CD14-positive monocyte (primary cell): Measurements from ENCODE around the gene LPIN1. TPM values are rescaled to one million over a fixed set of nuclear protein-coding genes. Genes with fewer than 3 reads are reported as not detected.

Experiments
- DNase-seq, 3 donors: peaks; one replicate each; pipeline ENCODE4 v3.0.0-alpha.2; 2011 to 2022
- H2AFZ ChIP-seq: 2 replicates; pipeline ENCODE4 v1.6.0; 2012; ENCODE audit warnings: mild to moderate bottlenecking, low read depth, low read length, inconsistent platforms; ENCODE audit not compliant: insufficient read depth, poor library complexity, severe bottlenecking
- H3K27ac ChIP-seq, 2 donors: 1 replicate in 1 of 2; 2 replicates in 1 of 2; pipeline ENCODE4 v1.5.1; 2012 to 2013; ENCODE audit warnings: low read length in 2 of 2, control low read depth in 1 of 2, inconsistent platforms in 1 of 2, low read depth in 1 of 2, mild to moderate bottlenecking in 1 of 2
- H3K27me3 ChIP-seq, 2 donors: one replicate each; pipeline versions ENCODE4 v1.6.0 to v1.6.1; 2011 to 2013; ENCODE audit warnings: low read length in 2 of 2; ENCODE audit not compliant: control insufficient read depth in 2 of 2, insufficient read depth in 2 of 2
- H3K36me3 ChIP-seq, 2 donors: replicated peaks in 1 of 2; 1 replicate in 1 of 2; 2 replicates in 1 of 2; pipeline versions ENCODE4 v1.5.1 to v1.6.1; 2012 to 2013; ENCODE audit warnings: low read length in 2 of 2, control low read depth in 1 of 2, inconsistent platforms in 1 of 2, mild to moderate bottlenecking in 1 of 2; ENCODE audit not compliant: insufficient read depth in 2 of 2, control insufficient read depth in 1 of 2
- H3K4me1 ChIP-seq, 2 donors: 1 replicate in 1 of 2; 2 replicates in 1 of 2; pipeline versions ENCODE4 v1.5.1 to v1.6.1; 2012 to 2013; ENCODE audit warnings: low read length in 2 of 2, control low read depth in 1 of 2, inconsistent platforms in 1 of 2, mild to moderate bottlenecking in 1 of 2, moderate library complexity in 1 of 2; ENCODE audit not compliant: insufficient read depth in 2 of 2, control insufficient read depth in 1 of 2
- H3K4me2 ChIP-seq: replicated peaks from 2 replicates; pipeline ENCODE3; 2012; ENCODE audit warnings: low read length, moderate library complexity, mild to moderate bottlenecking; ENCODE audit not compliant: poor library complexity, severe bottlenecking; ENCODE audit errors: extremely low read depth
- H3K4me3 ChIP-seq, 3 experiments: fragments of 200-600 bp in 1 of 3; sonication (generic) in 1 of 3; replicated peaks in 1 of 3; 1 replicate in 2 of 3; 2 replicates in 1 of 3; pipeline ENCODE4 v1.5.1; 2011 to 2013; ENCODE audit warnings: low read length in 3 of 3, mild to moderate bottlenecking in 3 of 3, control low read depth in 2 of 3, low read depth in 2 of 3, inconsistent platforms in 1 of 3, moderate library complexity in 1 of 3
- H3K79me2 ChIP-seq: 2 replicates; pipeline ENCODE4 v1.6.0; 2012; ENCODE audit warnings: mild to moderate bottlenecking, control low read depth, inconsistent platforms, low read length, moderate library complexity; ENCODE audit not compliant: insufficient read depth
- H3K9ac ChIP-seq: 2 replicates; pipeline ENCODE4 v1.6.0; 2017; ENCODE audit warnings: low read length, mild to moderate bottlenecking; ENCODE audit not compliant: insufficient read depth, poor library complexity, severe bottlenecking
- H3K9me3 ChIP-seq, 2 donors: replicated peaks in 1 of 2; 1 replicate in 1 of 2; 2 replicates in 1 of 2; pipeline versions ENCODE4 v1.5.1 to v1.6.1; 2012 to 2013; ENCODE audit warnings: low read length in 2 of 2, control low read depth in 1 of 2; ENCODE audit not compliant: control insufficient read depth in 1 of 2, insufficient read depth in 1 of 2
- H4K20me1 ChIP-seq: 2 replicates; pipeline ENCODE4 v1.6.0; 2012; ENCODE audit warnings: mild to moderate bottlenecking, low read length, control low read depth, moderate library complexity; ENCODE audit not compliant: insufficient read depth
- H3K27ac Mint-ChIP-seq, 7 donors: one replicate each; pipeline ENCODE4 v1.8.0; 2020; ENCODE audit warnings: mild to moderate bottlenecking in 7 of 7, mixed read lengths in 7 of 7, moderate library complexity in 6 of 7, inconsistent platforms in 2 of 7
- H3K27me3 Mint-ChIP-seq, 3 donors: one replicate each; pipeline ENCODE4 v1.8.0; 2021 to 2022; ENCODE audit warnings: low read depth in 3 of 3, mild to moderate bottlenecking in 3 of 3, mixed read lengths in 3 of 3, moderate library complexity in 3 of 3, inconsistent platforms in 1 of 3
- H3K36me3 Mint-ChIP-seq, 2 donors: one replicate each; pipeline ENCODE4 v1.8.0; 2020; ENCODE audit warnings: mixed read lengths in 2 of 2, inconsistent platforms in 1 of 2, mild to moderate bottlenecking in 1 of 2
- H3K4me1 Mint-ChIP-seq: one replicate; pipeline ENCODE4 v1.8.0; 2020; ENCODE audit warnings: mild to moderate bottlenecking, mixed read lengths
- H3K4me3 Mint-ChIP-seq, 2 donors: one replicate each; pipeline ENCODE4 v1.8.0; 2020; ENCODE audit warnings: mild to moderate bottlenecking in 2 of 2, mixed read lengths in 2 of 2, moderate library complexity in 1 of 2
- H3K9me3 Mint-ChIP-seq, 7 donors: one replicate each; pipeline ENCODE4 v1.8.0; 2020 to 2022; ENCODE audit warnings: mixed read lengths in 7 of 7, mild to moderate bottlenecking in 6 of 7, moderate library complexity in 6 of 7, inconsistent platforms in 2 of 7
- WGBS: methylation state at CpG from one replicate; pipeline ENCODE4 v1.1.5; 2013; ENCODE audit warnings: missing lambda C conversion rate; ENCODE audit not compliant: insufficient coverage; 5-methylcytosine and 5-hydroxymethylcytosine counted together
- intact Hi-C, 2 donors: fragments of 100-400 bp; cut with micrococcal nuclease; formaldehyde crosslinking; loops; one replicate each; pipeline versions ENCODE4 v1.15.0 to v1.15.1; 2023
- polyA plus RNA-seq, 3 donors: library from polyadenylated mRNA; depleted of rRNA in 1 of 3; unstranded in 2 of 3; stranded (reverse) in 1 of 3; fragments of 300-500 nt in 2 of 3; fragments of >200 nt in 1 of 3; fragmentation: Illumina TruSeq in 2 of 3; gene quantifications; 1 replicate in 2 of 3; 2 replicates in 1 of 3; pipeline ENCODE4 v1.2.3, GENCODE V29; 2012 to 2021
- TF ChIP-seq, protein P1 (sequence below): fragments of 200-600 bp; IDR thresholded peaks from one replicate; pipeline ENCODE4 v1.8.0; 2022; ENCODE audit warnings: antibody characterized with exemption, mild to moderate bottlenecking

The LPIN1 gene
- polyA plus RNA-seq, 3 donors: 1.8 to 17.6 (median 2.7) TPM

- Histone ChIP-seq H3K36me3 (peaks cover 10 to 17% of the 10 kb centered on the region in 2 donors), H3K4me2 (no peak overlapping the region), H3K9ac (no peak overlapping the region), H3K79me2 (peaks cover 20% of the 10 kb centered on the region), H3K4me3 (no peak overlapping the region), H3K27ac (no peak overlapping the region), H3K4me1 (peaks cover 3 to 13% of the 10 kb centered on the region in 2 donors), H4K20me1 (peaks cover 29% of the 10 kb centered on the region), H2AFZ (no peak overlapping the region), H3K27me3 (no peaks in the 10 kb centered on the region), H3K9me3 (no peaks in the 10 kb centered on the region)
- H3K4me3 Mint-ChIP-seq: no peak overlapping the region
- H3K4me1 Mint-ChIP-seq: peaks cover 17% of the 10 kb centered on the region
- TF ChIP-seq, protein P1, sequence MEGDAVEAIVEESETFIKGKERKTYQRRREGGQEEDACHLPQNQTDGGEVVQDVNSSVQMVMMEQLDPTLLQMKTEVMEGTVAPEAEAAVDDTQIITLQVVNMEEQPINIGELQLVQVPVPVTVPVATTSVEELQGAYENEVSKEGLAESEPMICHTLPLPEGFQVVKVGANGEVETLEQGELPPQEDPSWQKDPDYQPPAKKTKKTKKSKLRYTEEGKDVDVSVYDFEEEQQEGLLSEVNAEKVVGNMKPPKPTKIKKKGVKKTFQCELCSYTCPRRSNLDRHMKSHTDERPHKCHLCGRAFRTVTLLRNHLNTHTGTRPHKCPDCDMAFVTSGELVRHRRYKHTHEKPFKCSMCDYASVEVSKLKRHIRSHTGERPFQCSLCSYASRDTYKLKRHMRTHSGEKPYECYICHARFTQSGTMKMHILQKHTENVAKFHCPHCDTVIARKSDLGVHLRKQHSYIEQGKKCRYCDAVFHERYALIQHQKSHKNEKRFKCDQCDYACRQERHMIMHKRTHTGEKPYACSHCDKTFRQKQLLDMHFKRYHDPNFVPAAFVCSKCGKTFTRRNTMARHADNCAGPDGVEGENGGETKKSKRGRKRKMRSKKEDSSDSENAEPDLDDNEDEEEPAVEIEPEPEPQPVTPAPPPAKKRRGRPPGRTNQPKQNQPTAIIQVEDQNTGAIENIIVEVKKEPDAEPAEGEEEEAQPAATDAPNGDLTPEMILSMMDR: no peak
- 43% methylated on average over 1 of the region's 2 CpGs for WGBS
- intact Hi-C loops: no loop called here
- H3K27me3 Mint-ChIP-seq: peaks cover 0 to 7% (median 3%) of the 10 kb centered on the region in 3 donors
- no peak overlapping the region for H3K27ac Mint-ChIP-seq
- H3K36me3 Mint-ChIP-seq: peaks cover 28 to 31% of the 10 kb centered on the region in 2 donors
- no peak for DNase-seq
- peaks cover 0 to 3% (median 2%) of the 10 kb centered on the region in 7 donors for H3K9me3 Mint-ChIP-seq
These were observed 14.8 kb downstream of the LPIN1 start for GRCh38 chr2:11761259-11761658.

DNA sequence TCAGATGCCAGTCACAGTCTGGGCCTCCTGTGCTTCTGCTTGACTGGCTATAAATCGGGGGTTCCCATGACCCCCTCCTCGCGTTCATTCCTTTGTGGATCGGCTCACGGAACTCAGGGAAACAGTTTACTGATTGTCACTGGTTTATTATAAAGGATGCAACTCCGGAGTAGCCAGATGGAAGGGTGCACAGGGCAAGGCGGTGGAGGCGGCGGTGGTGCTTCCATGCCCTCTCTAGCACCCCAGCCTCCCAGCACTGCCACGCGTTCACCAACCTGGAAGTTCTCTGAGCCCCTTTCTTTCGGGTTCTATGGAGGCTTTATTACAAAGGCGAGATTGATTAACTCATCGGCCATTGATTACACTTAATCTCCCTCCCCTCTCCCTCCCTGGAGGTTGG lies 15.6 kb downstream of the LPIN1 start:
- Histone ChIP-seq H3K27me3 (no peaks in the 10 kb centered on the region), H3K9me3 (no peaks in the 10 kb centered on the region), H2AFZ (no peak overlapping the region), H3K36me3 (peaks cover 17 to 24% of the 10 kb centered on the region in 2 donors), H3K79me2 (peaks cover 13% of the 10 kb centered on the region), H4K20me1 (peaks cover 29% of the 10 kb centered on the region), H3K9ac (no peak overlapping the region), H3K4me3 (no peak overlapping the region), H3K4me1 (peaks cover 3 to 13% of the 10 kb centered on the region in 2 donors), H3K27ac (no peak overlapping the region), H3K4me2 (no peak overlapping the region)
- H3K9me3 Mint-ChIP-seq: peaks cover 0 to 3% (median 2%) of the 10 kb centered on the region in 7 donors
- 100% methylated on average over 11 of the region's 14 CpGs for WGBS
- no peak overlapping the region for H3K4me3 Mint-ChIP-seq
- intact Hi-C loops: no loop called here
- DNase-seq: no peak
- peaks cover 0 to 7% (median 3%) of the 10 kb centered on the region in 3 donors for H3K27me3 Mint-ChIP-seq
- TF ChIP-seq, protein P1: no peak
- peaks cover 17% of the 10 kb centered on the region for H3K4me1 Mint-ChIP-seq
- peaks cover 36 to 39% of the 10 kb centered on the region in 2 donors for H3K36me3 Mint-ChIP-seq
- H3K27ac Mint-ChIP-seq: no peak overlapping the region
